DOHH2 (cell line): Measurements from ENCODE around the gene SOX1.

Experiments
- H3F3A ChIP-seq: fragments of 200-600 bp; sonication (generic), shearing (Covaris generic); 2 replicates; pipeline ENCODE4 v1.6.0; 2016; ENCODE audit warnings: antibody characterized with exemption, mild to moderate bottlenecking; ENCODE audit not compliant: control insufficient read depth, insufficient read depth
- H3K27ac ChIP-seq: fragments of 200-600 bp; sonication (generic); 2 replicates; pipeline ENCODE4 v1.5.1; 2014; ENCODE audit warnings: low read depth, mild to moderate bottlenecking, low read length, moderate library complexity
- H3K27me3 ChIP-seq: fragments of 200-600 bp; sonication (generic); 2 replicates; pipeline ENCODE4 v1.6.1; 2014; ENCODE audit warnings: mild to moderate bottlenecking, low read length, mixed read lengths; ENCODE audit not compliant: control insufficient read depth
- H3K36me3 ChIP-seq: fragments of 200-600 bp; sonication (generic); 2 replicates; pipeline ENCODE4 v1.6.1; 2014; ENCODE audit warnings: mild to moderate bottlenecking, low read length, moderate library complexity, mixed read lengths; ENCODE audit not compliant: control insufficient read depth
- H3K4me1 ChIP-seq: fragments of 200-600 bp; sonication (generic); 2 replicates; pipeline ENCODE4 v1.6.1; 2014; ENCODE audit warnings: mild to moderate bottlenecking, low read length, mixed read lengths; ENCODE audit not compliant: control insufficient read depth
- H3K4me2 ChIP-seq: fragments of 200-600 bp; sonication (generic); 2 replicates; pipeline ENCODE4 v1.6.0; 2014; ENCODE audit warnings: mild to moderate bottlenecking, low read length, moderate library complexity
- H3K4me3 ChIP-seq: fragments of 200-600 bp; sonication (generic); 2 replicates; pipeline ENCODE4 v1.5.1; 2014; ENCODE audit warnings: mild to moderate bottlenecking, low read length, mixed read lengths
- H3K79me2 ChIP-seq: fragments of 200-600 bp; sonication (generic); 2 replicates; pipeline ENCODE4 v1.6.1; 2014; ENCODE audit warnings: mild to moderate bottlenecking, low read length, mixed read lengths; ENCODE audit not compliant: control insufficient read depth
- H3K9me2 ChIP-seq: fragments of 200-600 bp; sonication (generic); replicated peaks from 2 replicates; pipeline ENCODE4 v1.6.1; 2014; ENCODE audit warnings: mild to moderate bottlenecking, low read length, mixed read lengths; ENCODE audit not compliant: control insufficient read depth
- H3K9me3 ChIP-seq: fragments of 200-600 bp; sonication (generic); 2 replicates; pipeline ENCODE4 v1.6.1; 2014; ENCODE audit warnings: antibody characterized with exemption, low read length, mixed read lengths; ENCODE audit not compliant: control insufficient read depth, insufficient read depth
- H4K20me1 ChIP-seq: fragments of 200-600 bp; sonication (generic); 2 replicates; pipeline ENCODE4 v1.6.0; 2014; ENCODE audit warnings: low read depth, mild to moderate bottlenecking, antibody characterized with exemption, low read length, moderate library complexity; ENCODE audit not compliant: control insufficient read depth, insufficient read depth
- EZH2phosphoT487 ChIP-seq: fragments of 200-600 bp; sonication (generic); IDR thresholded peaks from 2 replicates; pipeline ENCODE4 v1.6.1; 2017; ENCODE audit warnings: borderline replicate concordance, mild to moderate bottlenecking, antibody characterized with exemption, low read length, moderate library complexity, mixed read lengths
- TF ChIP-seq, protein P1 (sequence below): fragments of 200-600 bp; sonication (generic); IDR thresholded peaks from one replicate; pipeline ENCODE4 v1.5.1; 2014; ENCODE audit warnings: antibody characterized with exemption, mild to moderate bottlenecking, low read depth, low read length; ENCODE audit not compliant: poor library complexity, severe bottlenecking

Gene SOX1

DNA sequence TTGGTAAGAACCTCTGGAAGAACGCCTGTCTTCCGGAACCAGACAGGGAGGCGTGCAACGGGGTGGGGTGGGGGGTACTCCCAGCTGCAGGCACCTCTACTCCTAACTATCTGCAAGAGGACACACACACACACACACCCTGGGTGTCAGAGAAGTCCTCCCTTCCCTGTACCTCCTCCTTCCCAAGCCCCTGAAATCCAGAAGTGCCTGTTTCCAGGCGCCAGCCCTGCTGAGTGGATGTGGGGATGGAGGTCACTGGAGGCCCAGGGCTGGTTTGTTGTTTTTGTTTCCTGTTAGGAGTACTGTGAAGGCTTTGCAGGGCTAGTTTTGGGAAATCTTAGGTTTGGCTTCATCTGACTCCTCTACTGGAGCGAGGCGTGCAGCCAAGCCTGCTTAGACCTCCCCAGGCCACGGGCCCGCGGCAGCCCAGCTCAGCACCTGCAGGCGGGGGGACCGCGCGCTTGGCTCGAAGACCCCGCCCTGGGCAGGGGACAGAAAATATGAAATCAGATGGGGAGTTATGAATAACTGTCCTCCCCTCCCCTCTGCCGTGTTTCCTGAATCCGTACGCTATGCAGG, 36.4 kb downstream of the SOX1 start:
- Histone ChIP-seq H3K27ac (no peak overlapping the region), H3K27me3 (no peaks in the 10 kb centered on the region), H4K20me1 (no peaks in the 10 kb centered on the region), H3K36me3 (no peaks in the 10 kb centered on the region), H3K79me2 (no peaks in the 10 kb centered on the region), H3K4me3 (no peak overlapping the region), H3K4me2 (no peak overlapping the region), H3K9me2 (no peaks in the 10 kb centered on the region), H3K4me1 (no peaks in the 10 kb centered on the region), H3K9me3 (peaks cover 8% of the 10 kb centered on the region; the same call in 1 of the 2 replicates), H3F3A (no peaks in the 10 kb centered on the region)
- TF ChIP-seq, protein P1, sequence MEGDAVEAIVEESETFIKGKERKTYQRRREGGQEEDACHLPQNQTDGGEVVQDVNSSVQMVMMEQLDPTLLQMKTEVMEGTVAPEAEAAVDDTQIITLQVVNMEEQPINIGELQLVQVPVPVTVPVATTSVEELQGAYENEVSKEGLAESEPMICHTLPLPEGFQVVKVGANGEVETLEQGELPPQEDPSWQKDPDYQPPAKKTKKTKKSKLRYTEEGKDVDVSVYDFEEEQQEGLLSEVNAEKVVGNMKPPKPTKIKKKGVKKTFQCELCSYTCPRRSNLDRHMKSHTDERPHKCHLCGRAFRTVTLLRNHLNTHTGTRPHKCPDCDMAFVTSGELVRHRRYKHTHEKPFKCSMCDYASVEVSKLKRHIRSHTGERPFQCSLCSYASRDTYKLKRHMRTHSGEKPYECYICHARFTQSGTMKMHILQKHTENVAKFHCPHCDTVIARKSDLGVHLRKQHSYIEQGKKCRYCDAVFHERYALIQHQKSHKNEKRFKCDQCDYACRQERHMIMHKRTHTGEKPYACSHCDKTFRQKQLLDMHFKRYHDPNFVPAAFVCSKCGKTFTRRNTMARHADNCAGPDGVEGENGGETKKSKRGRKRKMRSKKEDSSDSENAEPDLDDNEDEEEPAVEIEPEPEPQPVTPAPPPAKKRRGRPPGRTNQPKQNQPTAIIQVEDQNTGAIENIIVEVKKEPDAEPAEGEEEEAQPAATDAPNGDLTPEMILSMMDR, result no peak
- no peak for TF ChIP-seq EZH2phosphoT487

DNA sequence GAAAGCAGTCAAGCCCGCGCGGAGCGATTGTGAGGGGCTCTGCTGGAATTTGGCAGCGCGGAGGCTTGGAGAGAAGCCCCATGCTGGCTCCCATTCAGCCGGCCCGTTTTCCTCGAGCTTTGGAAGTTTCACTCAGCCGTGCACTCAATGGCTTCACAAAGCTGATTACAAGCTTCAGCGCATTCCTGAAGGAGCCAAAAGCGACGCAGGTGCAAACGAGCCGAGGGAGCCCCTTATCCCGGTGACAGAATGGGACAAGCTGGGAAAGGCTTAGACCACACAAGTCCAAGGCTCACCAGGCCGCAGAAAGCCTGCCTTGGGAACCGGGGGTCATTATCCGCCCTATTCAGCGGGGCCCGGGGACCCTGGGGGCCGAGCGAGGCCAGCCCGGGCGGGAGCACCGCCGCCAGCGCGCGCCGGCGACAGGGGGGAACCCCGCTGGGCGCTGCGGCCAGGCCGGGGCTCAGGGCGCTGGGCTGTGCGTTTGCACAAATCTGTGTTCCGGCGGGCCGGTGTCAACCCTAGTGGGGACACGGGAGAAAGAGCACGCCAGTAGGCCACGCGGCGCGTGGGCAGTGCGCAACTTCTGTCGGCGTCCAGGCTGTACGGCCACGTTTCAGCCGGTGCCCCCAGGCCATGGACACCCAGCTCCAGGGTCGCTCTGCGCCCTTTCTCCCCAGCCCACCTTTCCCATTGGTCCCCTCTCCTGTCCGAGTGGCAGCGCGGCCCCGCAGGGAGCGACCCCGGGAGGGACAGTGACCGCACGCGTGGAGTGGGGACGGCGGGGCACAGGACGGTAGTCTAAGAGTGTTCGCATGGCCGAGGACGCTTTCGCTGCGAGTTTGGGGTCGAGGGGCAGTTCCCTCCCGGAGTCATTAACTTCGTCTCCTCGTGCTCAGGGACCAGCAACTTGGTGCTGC, 37.3 kb downstream of the SOX1 start:
- Histone ChIP-seq H3K4me1 (no peaks in the 10 kb centered on the region), H3K9me2 (no peaks in the 10 kb centered on the region), H3K4me3 (no peak overlapping the region), H3K9me3 (peaks cover 8% of the 10 kb centered on the region; the same call in 1 of the 2 replicates), H3K36me3 (no peaks in the 10 kb centered on the region), H3K27me3 (no peaks in the 10 kb centered on the region), H3K79me2 (no peaks in the 10 kb centered on the region), H3K4me2 (no peak overlapping the region), H3F3A (no peaks in the 10 kb centered on the region), H4K20me1 (no peaks in the 10 kb centered on the region), H3K27ac (no peak overlapping the region)
- TF ChIP-seq EZH2phosphoT487, result no peak
- TF ChIP-seq, protein P1, result no peak

DNA sequence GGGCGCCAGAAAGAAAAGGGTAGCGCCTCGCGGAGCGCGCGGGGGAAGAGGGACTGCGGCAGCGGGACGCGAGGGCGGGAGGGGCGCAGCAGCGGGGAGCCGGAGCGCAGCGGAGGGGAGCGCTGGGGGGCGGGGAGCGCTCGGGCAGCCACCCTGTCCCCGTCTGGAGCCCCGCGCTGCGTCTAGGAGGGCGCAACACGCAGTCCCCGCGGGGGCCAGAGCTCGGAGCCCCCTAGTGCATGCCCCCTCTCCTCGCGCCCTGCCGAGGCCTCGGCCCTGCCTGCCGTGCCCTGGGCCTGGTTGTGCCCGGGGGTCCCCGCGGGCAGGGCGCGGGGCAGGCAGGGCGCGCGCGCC, 37.9 kb downstream of the SOX1 start:
- Histone ChIP-seq H4K20me1 (no peaks in the 10 kb centered on the region), H3K27me3 (no peaks in the 10 kb centered on the region), H3K4me3 (no peak overlapping the region), H3K36me3 (no peaks in the 10 kb centered on the region), H3K27ac (no peak overlapping the region), H3K79me2 (no peaks in the 10 kb centered on the region), H3K9me3 (peaks cover 8% of the 10 kb centered on the region; the same call in 1 of the 2 replicates), H3K9me2 (no peaks in the 10 kb centered on the region), H3K4me1 (no peaks in the 10 kb centered on the region), H3K4me2 (no peak overlapping the region), H3F3A (no peaks in the 10 kb centered on the region)
- TF ChIP-seq, protein P1, result no peak
- no peak for TF ChIP-seq EZH2phosphoT487
